Skeletal muscle cell (primary cell): ENCODE measurements around the gene FMOD.
"Not testable (repeated sequence)": the region's sequence is repeated elsewhere in the genome, so short reads cannot be mapped to it uniquely, and the experiment has no call there.

Source experiments
- DNase-seq: peaks from one replicate; pipeline ENCODE4 v3.0.0-alpha.2; 2010; ENCODE audit warnings: low read depth
- H3K4me3 ChIP-seq: 2 replicates; pipeline ENCODE4 v1.5.1; 2011; ENCODE audit warnings: low read depth, mild to moderate bottlenecking, control low read depth, low read length, moderate library complexity

FMOD gene

GRCh38 chr1:203331224-203331623, 19.7 kb downstream of the FMOD start:
- DNase-seq, result no peak
- H3K4me3 ChIP-seq, result no peak overlapping the region

DNA sequence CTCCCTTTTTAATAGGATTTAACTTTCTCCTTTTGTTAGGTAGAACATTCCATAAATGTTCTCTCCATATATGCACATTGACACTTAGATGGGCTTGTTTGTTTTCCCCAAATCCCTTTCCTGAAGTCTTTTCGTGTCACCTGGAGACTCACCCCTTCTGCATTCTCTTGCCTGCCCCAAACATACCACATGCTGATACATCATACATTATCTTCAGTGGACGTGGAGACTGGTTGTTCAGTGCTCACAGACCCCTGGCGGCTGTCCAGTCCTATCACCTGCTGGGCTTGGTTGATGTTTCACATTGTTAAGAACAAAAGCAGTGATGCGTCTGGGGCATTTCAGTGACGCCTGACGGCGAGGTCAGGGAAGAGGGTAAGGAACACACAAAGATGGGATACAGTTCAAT, 22.2 kb downstream of the FMOD start:
- no peak for DNase-seq

DNA sequence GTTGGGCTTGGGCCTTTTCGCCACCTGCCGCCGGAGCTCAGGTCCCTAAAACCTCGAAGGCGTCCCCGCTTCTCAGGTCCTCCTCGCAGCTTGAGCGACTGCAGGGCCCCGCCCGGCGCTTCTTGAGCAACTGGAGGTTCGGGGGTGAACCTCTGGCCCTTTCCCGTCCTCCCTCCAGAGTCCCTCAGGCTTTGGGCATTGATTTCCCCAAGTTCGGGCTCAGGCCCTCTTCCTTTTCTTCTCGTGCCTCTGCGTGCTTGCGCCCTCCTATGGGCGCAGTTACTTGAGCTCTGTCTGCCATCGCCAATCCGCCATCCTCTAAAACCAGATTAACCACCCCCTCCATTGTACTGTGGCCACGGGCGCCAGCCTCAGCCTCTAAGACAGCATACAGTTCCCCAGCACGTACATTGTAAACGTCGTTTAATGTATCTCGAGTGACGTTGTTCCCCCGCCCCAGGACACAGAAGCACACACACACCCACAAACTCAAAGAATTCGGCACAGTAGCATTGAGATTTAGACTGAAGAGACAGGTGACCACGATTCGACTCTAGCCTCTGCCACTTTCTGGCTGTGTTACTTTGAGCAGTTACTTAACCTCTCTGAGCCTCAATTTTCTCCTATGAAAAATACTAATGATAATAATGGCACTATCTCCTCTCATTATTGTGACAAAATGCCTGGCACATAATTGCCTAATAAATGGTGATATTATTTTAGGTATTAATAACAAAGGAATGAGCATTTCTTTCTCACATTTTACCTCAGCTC, 23.1 kb downstream of the FMOD start:
- no peak for DNase-seq
- peak overlapping the region; percentile 46 for H3K4me3 ChIP-seq

More for the DNA sequence above, 22.2 kb downstream of the FMOD start:
- H3K4me3 ChIP-seq, result no peak overlapping the region

DNA sequence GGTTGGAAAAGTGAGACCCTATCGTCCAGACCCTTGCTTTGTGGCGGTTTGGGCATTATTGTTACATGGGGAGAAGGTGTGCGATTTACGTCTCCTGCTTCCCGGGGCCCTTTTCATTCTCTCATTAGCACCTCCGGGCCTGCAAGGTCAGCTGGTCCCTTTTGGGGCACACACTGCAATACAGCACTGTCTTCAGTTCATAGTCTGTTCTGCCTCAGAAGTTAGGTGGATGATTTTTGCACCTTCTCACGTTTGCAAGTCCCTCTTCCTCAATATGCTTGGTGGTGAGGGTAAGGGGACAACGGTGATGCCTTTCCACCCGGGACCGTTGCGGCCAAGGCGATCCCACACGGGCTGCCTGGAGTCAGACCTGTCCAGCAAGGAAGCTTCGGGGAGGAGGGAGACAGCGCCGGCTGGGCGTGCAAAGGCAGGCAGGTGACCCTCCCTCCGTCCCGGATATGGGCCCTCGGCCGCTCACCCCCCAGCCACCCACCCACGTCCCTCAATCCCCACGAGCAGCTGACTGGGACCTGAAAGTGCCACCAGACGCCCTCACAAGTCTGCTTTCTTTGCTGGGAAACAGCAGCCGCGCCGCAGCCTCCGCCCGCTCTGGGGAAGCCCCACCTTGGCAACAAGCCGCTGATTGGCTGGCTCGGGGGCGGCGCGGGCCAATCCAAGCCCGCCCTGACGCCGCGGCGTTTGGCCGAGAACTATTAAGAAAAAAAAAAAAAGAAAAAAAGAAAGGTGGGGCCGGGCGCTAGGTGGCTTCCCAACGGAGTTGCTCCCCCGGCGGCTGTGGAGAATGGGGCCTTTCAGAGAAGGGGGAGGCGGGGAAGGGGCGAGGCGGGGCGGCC, 23.9 kb downstream of the FMOD start:
- H3K4me3 ChIP-seq, result peak overlapping the region; percentile 46
- DNase-seq, result no peak

DNA sequence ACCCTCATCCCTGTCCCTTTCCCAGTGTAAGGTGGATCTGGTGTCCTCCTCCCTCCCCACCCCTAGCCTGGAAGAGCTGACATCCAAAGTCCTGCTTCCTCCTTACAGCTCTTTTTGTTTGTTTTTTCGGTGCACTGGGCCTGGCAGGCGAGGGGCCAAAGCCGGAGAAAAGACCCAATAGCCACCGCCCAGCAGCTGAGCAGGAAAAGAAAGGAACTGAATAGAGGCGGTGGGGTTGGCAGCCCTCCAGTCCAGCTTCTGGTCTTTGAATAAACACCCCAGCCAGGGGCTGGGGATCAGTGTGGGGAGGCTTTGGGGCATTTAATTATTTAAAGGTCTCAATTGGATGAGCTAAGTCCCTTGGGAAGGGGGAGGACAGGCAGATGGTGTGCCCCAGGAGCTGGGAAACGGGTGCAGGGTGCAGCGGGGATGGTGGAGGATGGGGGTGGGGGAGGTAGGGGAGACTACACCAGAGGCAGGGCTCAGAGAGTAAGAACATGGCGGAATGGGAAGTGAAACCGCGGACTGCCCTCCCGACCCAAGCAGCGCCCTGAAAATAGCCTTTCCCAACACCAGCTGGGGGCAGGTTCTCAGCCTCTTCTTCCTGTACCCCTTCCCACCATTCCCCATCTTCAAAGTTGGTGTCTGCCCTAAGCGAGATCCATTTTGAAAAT, 25.4 kb downstream of the FMOD start:
- no peak overlapping the region for H3K4me3 ChIP-seq
- no peak for DNase-seq

DNA sequence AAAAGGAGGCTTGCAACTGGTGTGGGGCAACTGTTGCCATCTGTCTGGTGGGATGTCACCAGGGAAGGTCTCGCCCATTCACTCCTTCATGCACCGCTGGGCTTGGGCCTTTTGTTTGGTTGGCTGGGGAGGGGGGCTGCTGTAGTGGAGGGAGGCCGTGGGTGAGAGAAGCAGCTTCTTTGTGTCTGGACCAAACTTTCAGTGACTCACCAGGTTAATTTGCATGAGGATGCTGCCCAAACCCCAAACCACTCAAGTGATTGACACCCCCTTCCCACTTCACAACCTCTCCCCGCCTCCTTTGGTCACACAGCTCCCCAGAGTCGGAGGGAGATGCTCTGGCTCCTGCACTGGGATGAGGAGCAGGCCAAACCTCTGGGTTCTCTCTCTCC, 25.9 kb downstream of the FMOD start:
- no peak for DNase-seq
- no peak overlapping the region for H3K4me3 ChIP-seq

GRCh38 chr1:203324105-203325025, 26.6 kb downstream of the FMOD start:
- H3K4me3 ChIP-seq, result no peak overlapping the region
- DNase-seq, result no peak

GRCh38 chr1:203323587-203323986, 27.3 kb downstream of the FMOD start:
- no peak overlapping the region for H3K4me3 ChIP-seq
- DNase-seq, result no peak

GRCh38 chr1:203322500-203323179, 28.3 kb downstream of the FMOD start:
- no peak overlapping the region for H3K4me3 ChIP-seq
- no peak for DNase-seq

- DNase-seq, result no peak
- H3K4me3 ChIP-seq, result no peak overlapping the region
Measured at GRCh38 chr1:203321273-203322052, 29.5 kb downstream of the FMOD start.

DNA sequence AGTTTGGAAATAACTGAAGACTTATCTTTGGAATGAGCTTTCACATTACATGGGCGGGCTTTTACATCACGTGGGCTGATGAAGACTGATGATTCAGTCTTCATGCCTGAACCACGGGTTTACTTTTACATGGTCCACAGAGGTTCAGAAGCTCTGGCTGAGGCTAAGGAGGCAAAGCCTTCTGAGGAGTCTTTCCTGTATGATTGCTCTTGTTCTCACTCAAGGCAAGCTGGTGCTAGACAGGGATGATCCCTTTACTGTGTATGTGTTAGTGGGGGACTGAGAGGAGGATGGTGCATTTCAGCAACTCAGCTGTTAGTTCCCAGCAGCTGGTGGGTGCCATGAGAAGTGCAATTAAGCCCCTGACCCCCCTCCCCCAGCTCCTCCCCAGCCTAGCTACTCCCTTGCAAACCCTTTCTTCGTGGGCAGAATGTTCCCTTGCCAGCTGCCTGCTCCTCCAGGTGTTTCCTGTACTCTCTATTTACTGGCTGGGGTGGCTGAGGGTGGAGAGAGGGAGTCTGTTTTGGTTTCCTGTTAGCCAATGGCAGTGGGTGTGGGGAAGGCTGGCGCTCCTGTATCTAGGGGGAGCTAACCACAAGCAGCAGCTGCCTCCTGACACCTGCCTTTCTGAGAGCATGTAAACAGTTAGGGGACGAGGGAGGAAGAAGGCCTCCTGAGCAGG, 30.2 kb downstream of the FMOD start:
- H3K4me3 ChIP-seq, result no peak overlapping the region
- DNase-seq, result no peak

DNA sequence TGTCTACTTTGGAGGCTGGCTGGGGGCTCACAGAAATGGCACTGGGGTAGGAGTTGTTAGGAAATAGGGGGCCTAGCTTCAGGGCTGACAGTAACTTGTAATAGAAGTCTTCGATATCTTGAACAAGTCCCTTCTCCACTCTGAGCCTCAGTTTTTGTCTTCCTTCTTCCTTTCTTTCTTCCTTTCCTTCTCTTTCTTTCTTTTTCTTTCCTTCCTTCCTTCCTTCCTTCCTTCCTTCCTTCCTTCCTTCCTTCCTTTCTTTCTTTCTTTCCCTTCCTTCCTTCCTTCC, 32.7 kb downstream of the FMOD start:
- no peak for DNase-seq

DNA sequence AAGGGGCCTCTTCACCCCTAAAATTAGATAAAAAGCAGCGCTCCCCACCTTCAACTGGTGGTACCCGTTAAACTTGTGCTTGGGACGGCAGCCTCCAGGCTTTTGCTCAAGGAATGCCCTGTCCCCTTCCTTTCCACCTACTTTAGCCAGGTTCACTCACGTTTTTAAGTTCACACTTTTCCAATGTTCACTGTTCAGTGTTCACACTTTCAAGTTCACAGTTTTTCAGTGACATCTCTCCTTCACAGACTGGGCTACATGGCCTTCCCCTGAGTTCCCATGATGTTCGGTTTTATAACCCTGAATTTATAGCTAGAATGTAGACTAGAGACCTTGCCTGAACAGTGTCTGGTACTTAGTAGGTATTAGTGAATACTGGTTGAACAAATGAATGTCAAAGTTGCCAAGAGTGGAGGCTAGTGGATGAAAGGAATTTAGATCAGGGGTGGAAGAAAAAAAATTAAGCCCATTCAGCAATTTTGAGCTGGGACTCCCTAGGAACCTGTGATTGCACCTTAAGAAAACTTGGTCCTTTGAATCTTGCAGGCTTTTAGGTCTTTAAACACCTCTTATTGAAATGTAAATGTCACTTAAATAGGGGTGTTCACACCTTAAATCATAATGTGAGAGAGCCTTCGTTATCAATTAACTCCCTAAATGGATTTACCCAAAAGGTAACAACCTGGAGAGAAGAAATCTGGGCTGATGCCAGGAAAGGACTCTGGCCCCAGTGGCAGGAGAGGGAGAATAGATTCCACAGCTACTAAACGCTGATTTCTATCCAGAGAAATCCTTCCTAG, 33.3 kb downstream of the FMOD start:
- no peak for DNase-seq
- no peak overlapping the region for H3K4me3 ChIP-seq

More for the DNA sequence above, 32.7 kb downstream of the FMOD start:
- no peak overlapping the region for H3K4me3 ChIP-seq

GRCh38 chr1:203316626-203317093, 34.3 kb downstream of the FMOD start:
- H3K4me3 ChIP-seq, result no peak overlapping the region
- no peak for DNase-seq

DNA sequence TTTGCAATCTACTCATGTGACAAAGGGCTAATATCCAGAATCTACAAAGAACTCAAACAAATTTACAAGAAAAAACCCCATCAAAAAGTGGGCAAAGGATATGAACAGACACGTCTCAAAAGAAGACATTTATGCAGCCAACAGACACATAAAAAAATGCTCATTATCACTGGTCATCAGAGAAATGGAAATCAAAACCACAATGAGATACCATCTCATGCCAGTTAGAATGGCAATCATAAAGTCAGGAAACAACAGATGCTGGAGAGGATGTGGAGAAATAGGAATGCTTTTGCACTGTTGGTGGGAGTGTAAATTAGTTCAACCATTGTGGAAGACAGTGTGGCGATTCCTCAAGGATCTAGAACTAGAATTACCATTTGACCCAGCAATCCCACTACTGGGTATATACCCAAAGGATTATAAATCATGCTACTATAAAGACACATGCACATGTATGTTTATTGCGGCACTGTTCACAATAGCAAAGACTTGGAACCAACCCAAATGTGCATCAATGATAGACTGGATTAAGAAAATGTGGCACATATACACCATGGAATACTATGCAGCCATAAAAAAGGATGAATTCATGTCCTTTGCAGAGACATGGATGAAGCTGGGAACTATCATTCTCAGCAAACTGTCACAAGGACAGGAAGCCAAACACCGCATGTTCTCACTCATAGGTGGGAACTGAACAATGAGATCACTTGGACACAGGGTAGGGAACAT, 36.7 kb downstream of the FMOD start:
- not testable (repeated sequence) for DNase-seq, H3K4me3 ChIP-seq
